Spleen (tissue), 11 donors: Measurements from ENCODE around the gene PTH1R. TPM values are rescaled to one million over a fixed set of nuclear protein-coding genes. Genes with fewer than 3 reads are reported as not detected.

Experiments used
- DNase-seq: peaks from one replicate; pipeline ENCODE4 v3.0.0-alpha.2; 2020
- H3K27ac ChIP-seq, 8 donors: fragments of 200-600 bp; sonication (generic) in 7 of 8; 1 replicate in 4 of 8; 2 replicates in 4 of 8; pipeline versions ENCODE4 v1.5.0 to v1.8.0; 2016 to 2021; ENCODE audit warnings: inconsistent platforms in 4 of 8, mild to moderate bottlenecking in 4 of 8, moderate library complexity in 1 of 8
- H3K27me3 ChIP-seq, 7 donors: fragments of 200-600 bp; sonication (generic) in 6 of 7; replicated peaks in 1 of 7; 1 replicate in 4 of 7; 2 replicates in 3 of 7; pipeline versions ENCODE4 v1.5.0 to v1.8.0; 2016 to 2021; ENCODE audit warnings: inconsistent platforms in 3 of 7, mild to moderate bottlenecking in 1 of 7
- H3K36me3 ChIP-seq, 6 donors: fragments of 200-600 bp; sonication (generic) in 5 of 6; 1 replicate in 4 of 6; 2 replicates in 2 of 6; pipeline versions ENCODE4 v1.5.0 to v1.8.0; 2016 to 2021; ENCODE audit warnings: inconsistent platforms in 2 of 6
- H3K4me1 ChIP-seq, 6 donors: fragments of 200-600 bp; sonication (generic) in 5 of 6; 1 replicate in 3 of 6; 2 replicates in 3 of 6; pipeline versions ENCODE4 v1.5.0 to v1.8.0; 2016 to 2021; ENCODE audit warnings: inconsistent platforms in 3 of 6
- H3K4me3 ChIP-seq, 8 donors: fragments of 200-600 bp; sonication (generic) in 7 of 8; 1 replicate in 4 of 8; 2 replicates in 4 of 8; pipeline versions ENCODE4 v1.5.0 to v1.8.0; 2016 to 2021; ENCODE audit warnings: inconsistent platforms in 4 of 8, mild to moderate bottlenecking in 4 of 8, moderate library complexity in 2 of 8
- H3K9me3 ChIP-seq, 8 donors: fragments of 200-600 bp; sonication (generic) in 7 of 8; 1 replicate in 4 of 8; 2 replicates in 4 of 8; pipeline versions ENCODE4 v1.5.0 to v1.8.0; 2016 to 2021; ENCODE audit warnings: inconsistent platforms in 4 of 8
- POLR2A ChIP-seq, 3 donors: fragments of 450-650 bp; IDR thresholded peaks; one replicate each; pipeline ENCODE4 v1.5.1; 2017; ENCODE audit warnings: antibody characterized with exemption in 3 of 3, mild to moderate bottlenecking in 1 of 3
- POLR2AphosphoS5 ChIP-seq, 3 donors: sonication (generic); formaldehyde crosslinking; IDR thresholded peaks; one replicate each; pipeline ENCODE4 v1.5.1; 2017; ENCODE audit warnings: antibody characterized with exemption in 3 of 3
- WGBS, 5 donors: extraction: QIAGEN DNeasy Blood & Tissue Kit in 3 of 5; methylation state at CpG; one replicate each; pipeline versions ENCODE4 v1.1.5 to v1.1.7; 2013 to 2018; 5-methylcytosine and 5-hydroxymethylcytosine counted together
- intact Hi-C: fragments of 100-400 bp; cut with DNase I; formaldehyde crosslinking; loops from one replicate; pipeline ENCODE4 v1.15.0; 2023; ENCODE audit warnings: low total_unique reads
- polyA plus RNA-seq, 3 donors: library from polyadenylated mRNA; stranded (reverse); fragments of 200-250 nt; gene quantifications; one replicate each; pipeline ENCODE4 v1.2.1, GENCODE V29; 2013
- total RNA-seq, 7 donors: library from RNA; depleted of rRNA in 3 of 7; stranded (reverse); fragments of >200 nt in 3 of 7; fragmentation: NEBNext Ultra II Directional in 4 of 7; extraction: Animal tissue kit (Norgen Biotek cat#: 25700) in 4 of 7; gene quantifications; one replicate each; pipeline versions ENCODE4 v1.1.0 to v1.2.1, GENCODE V29; 2016 to 2021
- TF ChIP-seq, protein P1 (sequence below), 11 experiments: fragments of 200-600 bp in 7 of 11; fragments of 450-650 bp in 4 of 11; sonication (generic) in 4 of 11; IDR thresholded peaks in 8 of 11; conservative IDR thresholded peaks in 3 of 11; 1 replicate in 7 of 11; 2 replicates in 4 of 11; pipeline versions ENCODE4 v1.4.0 to v1.8.0; 2016 to 2021; ENCODE audit warnings: antibody characterized with exemption in 11 of 11, inconsistent platforms in 4 of 11, mild to moderate bottlenecking in 1 of 11
- donor health status: healthy with polysubstance abuse.
- donor health status: DM: no; HTN: no; CAD: no; lungs with moderate emphysema.
- donor health status: DM: no; HTN: no; CAD: no.
- donor health status: Bipolar disorder and iron deficiency.
- donor health status: healthy.
- donor health status: DM: no; HTN: no; CAD: no.
- donor health status: DM: yes; HTN: yes; CAD: no.

PTH1R gene
- total and polyA plus RNA-seq, 10 donors: 5.1 to 190 (median 34.1) TPM

DNA sequence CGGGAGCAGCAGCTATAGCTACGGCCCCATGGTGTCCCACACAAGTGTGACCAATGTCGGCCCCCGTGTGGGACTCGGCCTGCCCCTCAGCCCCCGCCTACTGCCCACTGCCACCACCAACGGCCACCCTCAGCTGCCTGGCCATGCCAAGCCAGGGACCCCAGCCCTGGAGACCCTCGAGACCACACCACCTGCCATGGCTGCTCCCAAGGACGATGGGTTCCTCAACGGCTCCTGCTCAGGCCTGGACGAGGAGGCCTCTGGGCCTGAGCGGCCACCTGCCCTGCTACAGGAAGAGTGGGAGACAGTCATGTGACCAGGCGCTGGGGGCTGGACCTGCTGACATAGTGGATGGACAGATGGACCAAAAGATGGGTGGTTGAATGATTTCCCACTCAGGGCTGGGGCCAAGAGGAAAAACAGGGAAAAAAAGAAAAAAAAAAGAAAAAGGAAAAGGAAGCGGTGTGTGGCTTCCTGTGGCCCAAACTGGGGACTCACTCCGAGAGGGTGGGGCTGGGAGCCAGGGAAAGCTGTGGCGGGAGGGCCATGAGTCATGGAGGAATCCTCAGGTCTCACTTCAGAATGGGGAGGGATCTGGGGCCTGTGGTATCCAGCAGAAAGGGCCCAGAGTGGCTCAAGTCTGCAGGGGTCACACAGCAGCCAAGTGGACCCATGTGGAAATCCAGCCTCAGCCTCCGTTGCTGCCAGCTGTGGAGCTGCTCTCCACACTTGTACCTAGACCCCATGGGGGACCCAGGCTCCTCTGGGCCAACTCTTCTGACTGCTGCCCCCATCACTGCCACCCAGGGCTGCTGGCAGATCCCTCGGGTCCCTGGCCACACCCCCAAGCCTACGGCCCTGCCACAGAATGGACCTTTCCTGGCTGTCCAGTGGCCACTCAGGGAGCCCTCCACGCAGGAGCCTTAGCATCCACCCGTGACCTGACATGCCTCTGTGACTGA lies 26.1 kb downstream of the PTH1R start:
- TF ChIP-seq POLR2A (IDR thresholded peaks at IDR 0.05) (no peak), POLR2AphosphoS5 (IDR thresholded peaks at IDR 0.05) (peak in 1 of 3 donors; percentile 33)
- TF ChIP-seq, protein P1, sequence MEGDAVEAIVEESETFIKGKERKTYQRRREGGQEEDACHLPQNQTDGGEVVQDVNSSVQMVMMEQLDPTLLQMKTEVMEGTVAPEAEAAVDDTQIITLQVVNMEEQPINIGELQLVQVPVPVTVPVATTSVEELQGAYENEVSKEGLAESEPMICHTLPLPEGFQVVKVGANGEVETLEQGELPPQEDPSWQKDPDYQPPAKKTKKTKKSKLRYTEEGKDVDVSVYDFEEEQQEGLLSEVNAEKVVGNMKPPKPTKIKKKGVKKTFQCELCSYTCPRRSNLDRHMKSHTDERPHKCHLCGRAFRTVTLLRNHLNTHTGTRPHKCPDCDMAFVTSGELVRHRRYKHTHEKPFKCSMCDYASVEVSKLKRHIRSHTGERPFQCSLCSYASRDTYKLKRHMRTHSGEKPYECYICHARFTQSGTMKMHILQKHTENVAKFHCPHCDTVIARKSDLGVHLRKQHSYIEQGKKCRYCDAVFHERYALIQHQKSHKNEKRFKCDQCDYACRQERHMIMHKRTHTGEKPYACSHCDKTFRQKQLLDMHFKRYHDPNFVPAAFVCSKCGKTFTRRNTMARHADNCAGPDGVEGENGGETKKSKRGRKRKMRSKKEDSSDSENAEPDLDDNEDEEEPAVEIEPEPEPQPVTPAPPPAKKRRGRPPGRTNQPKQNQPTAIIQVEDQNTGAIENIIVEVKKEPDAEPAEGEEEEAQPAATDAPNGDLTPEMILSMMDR (IDR thresholded peaks at IDR 0.05 in 8 of 11, conservative IDR thresholded peaks at IDR 0.05 in 3 of 11): no peak
- Histone ChIP-seq H3K9me3 (no peaks in the 10 kb centered on the region), H3K4me3 (no peak overlapping the region), H3K27me3 (peaks cover 0 to 11% (median 6%) of the 10 kb centered on the region in 7 donors), H3K4me1 (peaks cover 0 to 24% (median 14%) of the 10 kb centered on the region in 6 donors), H3K27ac (no peak overlapping the region), H3K36me3 (no peaks in the 10 kb centered on the region)
- WGBS, 5 donors: 67 to 80% (median 74%) methylated on average over 20 to 21 of the region's 21 CpGs
- DNase-seq: peak; percentile 64
- intact Hi-C loops: no loop called here

DNA sequence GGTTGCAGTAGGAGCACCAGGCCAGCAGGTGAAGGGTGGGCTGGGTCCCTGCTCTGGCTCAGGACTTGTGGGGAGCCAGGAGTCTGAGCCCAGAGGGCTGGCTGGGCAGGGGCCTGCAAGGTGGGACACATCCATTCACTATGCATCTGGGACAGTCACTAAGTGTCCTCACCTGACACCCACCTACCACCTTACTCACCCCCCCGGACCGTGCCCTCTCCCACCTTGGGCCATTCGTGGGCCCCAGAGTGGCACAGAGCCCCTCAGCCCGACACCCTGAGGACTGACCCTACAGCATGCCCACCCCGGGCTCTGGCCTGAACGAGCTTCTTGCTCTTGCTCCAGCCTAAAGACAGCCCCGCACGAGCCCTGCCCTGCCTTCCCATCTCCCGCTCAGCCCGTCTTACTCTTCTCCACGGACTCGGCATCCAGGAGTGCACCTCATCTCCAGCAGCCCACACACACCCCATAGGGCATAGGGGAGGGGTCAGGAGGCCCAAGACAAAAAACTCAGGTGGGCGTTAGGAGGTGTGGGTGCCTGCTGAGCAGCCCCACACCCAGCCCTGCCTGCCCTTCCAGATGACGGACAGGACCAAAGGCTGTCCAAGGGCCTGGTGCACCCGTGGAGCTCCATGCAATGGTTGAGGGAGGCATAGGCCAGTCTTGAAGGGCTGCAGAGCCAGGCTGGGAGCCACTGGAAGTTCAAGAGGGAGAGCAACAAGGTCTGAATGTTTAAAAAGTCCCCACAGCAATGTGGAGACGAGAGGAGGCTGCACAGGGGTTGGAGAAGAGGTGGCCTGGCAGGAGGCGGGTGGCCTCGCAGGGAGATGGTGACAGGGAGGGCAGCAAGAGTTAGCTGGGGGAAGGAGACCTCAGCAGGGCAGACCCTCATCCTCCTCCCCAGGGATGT lies 27.0 kb downstream of the PTH1R start:
- no peaks in the 10 kb centered on the region for H3K9me3 ChIP-seq
- peak; percentile 60 for DNase-seq
- WGBS, 5 donors: 86 to 93% (median 89%) methylated on average over 18 of the region's 18 CpGs
- peaks cover 0 to 3% (median 0%) of the 10 kb centered on the region in 7 donors for H3K27me3 ChIP-seq
- no peak overlapping the region for H3K27ac ChIP-seq
- no peak overlapping the region for H3K4me3 ChIP-seq
- H3K36me3 ChIP-seq: no peaks in the 10 kb centered on the region
- TF ChIP-seq, protein P1 (IDR thresholded peaks at IDR 0.05 in 8 of 11, conservative IDR thresholded peaks at IDR 0.05 in 3 of 11): no peak
- TF ChIP-seq POLR2AphosphoS5 (IDR thresholded peaks at IDR 0.05): peak in 1 of 3 donors; percentile 28
- TF ChIP-seq POLR2A (IDR thresholded peaks at IDR 0.05): no peak
- intact Hi-C loops: no loop called here
- peaks cover 3 to 25% (median 14%) of the 10 kb centered on the region in 6 donors for H3K4me1 ChIP-seq

DNA sequence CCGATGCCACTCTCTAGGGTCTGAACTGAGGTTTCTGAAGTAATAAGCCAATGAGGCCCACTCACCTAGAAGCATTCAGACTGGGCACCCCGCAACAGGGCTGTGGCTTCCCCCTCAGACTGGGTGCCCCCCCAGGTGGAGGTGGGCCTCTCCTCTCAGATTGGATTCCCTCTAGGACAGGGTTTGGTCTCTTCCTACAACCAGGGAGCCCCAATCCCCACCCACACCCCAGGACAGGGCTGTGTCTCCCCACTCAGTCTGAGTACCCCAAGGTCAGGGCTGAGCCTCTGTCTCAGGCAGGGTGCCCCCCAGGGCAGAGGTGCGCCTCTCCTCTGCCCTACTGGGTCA lies 27.7 kb downstream of the PTH1R start:
- intact Hi-C loops: no loop called here
- peak; percentile 38 for DNase-seq
- no peaks in the 10 kb centered on the region for H3K9me3 ChIP-seq
- no peaks in the 10 kb centered on the region for H3K36me3 ChIP-seq
- no peak for TF ChIP-seq POLR2AphosphoS5 (IDR thresholded peaks at IDR 0.05)
- TF ChIP-seq POLR2A (IDR thresholded peaks at IDR 0.05): no peak
- TF ChIP-seq, protein P1 (IDR thresholded peaks at IDR 0.05 in 8 of 11, conservative IDR thresholded peaks at IDR 0.05 in 3 of 11): no peak
- no peak overlapping the region for H3K4me3 ChIP-seq
- H3K27me3 ChIP-seq: no peaks in the 10 kb centered on the region
- 94 to 100% (median 97%) methylated on average over 3 of the region's 3 CpGs for WGBS, 5 donors
- no peak overlapping the region for H3K27ac ChIP-seq
- H3K4me1 ChIP-seq: peaks cover 3 to 31% (median 17%) of the 10 kb centered on the region in 6 donors
